Ovary (tissue), 9 donors: ENCODE data around the gene GLYATL2. TPM values are rescaled to one million over a fixed set of nuclear protein-coding genes. Genes with fewer than 3 reads are reported as not detected.

ENCODE experiments used
- DNase-seq, 5 donors: peaks; one replicate each; pipeline ENCODE4 v3.0.0-alpha.2; 2019 to 2020
- H3K27ac ChIP-seq, 2 donors: fragments of 200-600 bp; one replicate each; pipeline versions ENCODE4 v1.5.1 to v1.8.0; 2019 to 2022
- H3K27me3 ChIP-seq: fragments of 200-600 bp; one replicate; pipeline ENCODE4 v1.8.0; 2022
- H3K36me3 ChIP-seq: fragments of 200-600 bp; sonication (generic); one replicate; pipeline ENCODE4 v1.5.1; 2019
- H3K4me1 ChIP-seq: one replicate; pipeline ENCODE4 v1.8.1; 2013; ENCODE audit warnings: mild to moderate bottlenecking, moderate library complexity; ENCODE audit not compliant: insufficient read depth
- H3K4me3 ChIP-seq: fragments of 200-600 bp; sonication (generic); one replicate; pipeline ENCODE4 v1.5.1; 2017
- H3K9me3 ChIP-seq, 2 donors: fragments of 200-600 bp in 1 of 2; sonication (generic) in 1 of 2; one replicate each; pipeline versions ENCODE4 v1.5.1 to v1.8.1; 2013 to 2019; ENCODE audit warnings: mild to moderate bottlenecking in 1 of 2, moderate library complexity in 1 of 2
- EP300 ChIP-seq: sonication (generic); formaldehyde crosslinking; IDR thresholded peaks from one replicate; pipeline ENCODE4 v1.6.1; 2017; ENCODE audit warnings: antibody characterized with exemption
- POLR2A ChIP-seq: fragments of 450-650 bp; IDR thresholded peaks from one replicate; pipeline ENCODE4 v1.6.1; 2017; ENCODE audit warnings: antibody characterized with exemption, mild to moderate bottlenecking, moderate library complexity
- WGBS, 3 donors: extraction: QIAGEN DNeasy Blood & Tissue Kit in 1 of 3; methylation state at CpG; one replicate each; pipeline versions ENCODE4 v1.1.5 to v1.1.7; 2013 to 2017; 5-methylcytosine and 5-hydroxymethylcytosine counted together
- intact Hi-C, 4 donors: fragments of 100-400 bp; cut with DNase I; formaldehyde crosslinking; loops; one replicate each; pipeline versions ENCODE4 v1.11.0 to v1.15.1; 2022 to 2023
- polyA plus RNA-seq, 2 donors: library from polyadenylated mRNA; stranded (reverse); fragments of 200-250 nt in 1 of 2; fragments of 350-450 nt in 1 of 2; fragmentation: Illumina TruSeq in 1 of 2; extraction: RNeasy Lipid Tissue Mini Kit (QIAGEN cat#74804) in 1 of 2; gene quantifications; one replicate each; pipeline ENCODE4 v1.2.3, GENCODE V29; 2013 to 2014
- total RNA-seq, 7 donors: library from RNA; depleted of rRNA in 2 of 7; stranded (reverse); fragments of >200 nt in 2 of 7; fragmentation: NEBNext Ultra II Directional in 3 of 7; extraction: Animal tissue kit (Norgen Biotek cat#: 25700) in 3 of 7; gene quantifications; one replicate each; pipeline versions ENCODE4 v1.1.0 to v1.2.4, GENCODE V29; 2016 to 2023
- TF ChIP-seq, protein P1 (sequence below), 3 donors: fragments of 450-650 bp in 2 of 3; fragments of 200-600 bp in 1 of 3; IDR thresholded peaks; one replicate each; pipeline versions ENCODE4 v1.5.1 to v1.8.0; 2016 to 2022; ENCODE audit warnings: antibody characterized with exemption in 3 of 3, mild to moderate bottlenecking in 1 of 3
- donor health status: DM: no; HTN: no; CAD: no; lungs with moderate emphysema.
- donor health status: DM: no; HTN: no; CAD: no.
- donor health status: Bipolar disorder and iron deficiency.
- donor health status: DM: yes; HTN: yes; CAD: no.
- donor health status: DM: no; HTN: no; CAD: no.
- donor health status: DM: yes; HTN: yes; CAD: no.

GLYATL2 gene
- total and polyA plus RNA-seq, 9 donors = not detected

DNA sequence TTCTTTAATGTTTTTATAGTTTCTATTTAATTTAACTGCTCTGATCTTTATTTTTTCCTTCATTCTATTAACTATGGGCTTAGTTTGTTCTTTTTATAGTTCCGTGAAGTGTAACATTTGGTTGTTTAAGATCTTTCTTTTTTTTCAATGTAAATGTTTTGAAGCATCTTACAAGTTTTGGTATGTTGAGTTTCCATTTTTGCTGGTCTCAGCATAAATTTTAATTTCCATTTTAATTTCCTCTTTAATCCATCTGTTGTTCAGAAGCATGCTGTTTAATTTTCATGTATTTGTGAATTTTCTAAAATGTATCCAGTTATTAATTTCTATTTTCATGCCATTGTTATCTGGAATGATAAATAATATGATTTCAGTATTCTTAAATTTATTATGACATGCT, 17.0 kb upstream of the GLYATL2 start:
- 85 to 89% (median 85%) methylated on average over 1 of the region's 1 CpG for WGBS, 3 donors
- H3K9me3 ChIP-seq = no peaks in the 10 kb centered on the region
- TF ChIP-seq POLR2A = no peak
- no peak for TF ChIP-seq EP300
- TF ChIP-seq, protein P1, sequence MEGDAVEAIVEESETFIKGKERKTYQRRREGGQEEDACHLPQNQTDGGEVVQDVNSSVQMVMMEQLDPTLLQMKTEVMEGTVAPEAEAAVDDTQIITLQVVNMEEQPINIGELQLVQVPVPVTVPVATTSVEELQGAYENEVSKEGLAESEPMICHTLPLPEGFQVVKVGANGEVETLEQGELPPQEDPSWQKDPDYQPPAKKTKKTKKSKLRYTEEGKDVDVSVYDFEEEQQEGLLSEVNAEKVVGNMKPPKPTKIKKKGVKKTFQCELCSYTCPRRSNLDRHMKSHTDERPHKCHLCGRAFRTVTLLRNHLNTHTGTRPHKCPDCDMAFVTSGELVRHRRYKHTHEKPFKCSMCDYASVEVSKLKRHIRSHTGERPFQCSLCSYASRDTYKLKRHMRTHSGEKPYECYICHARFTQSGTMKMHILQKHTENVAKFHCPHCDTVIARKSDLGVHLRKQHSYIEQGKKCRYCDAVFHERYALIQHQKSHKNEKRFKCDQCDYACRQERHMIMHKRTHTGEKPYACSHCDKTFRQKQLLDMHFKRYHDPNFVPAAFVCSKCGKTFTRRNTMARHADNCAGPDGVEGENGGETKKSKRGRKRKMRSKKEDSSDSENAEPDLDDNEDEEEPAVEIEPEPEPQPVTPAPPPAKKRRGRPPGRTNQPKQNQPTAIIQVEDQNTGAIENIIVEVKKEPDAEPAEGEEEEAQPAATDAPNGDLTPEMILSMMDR (IDR thresholded peaks at IDR 0.05) = no peak

DNA sequence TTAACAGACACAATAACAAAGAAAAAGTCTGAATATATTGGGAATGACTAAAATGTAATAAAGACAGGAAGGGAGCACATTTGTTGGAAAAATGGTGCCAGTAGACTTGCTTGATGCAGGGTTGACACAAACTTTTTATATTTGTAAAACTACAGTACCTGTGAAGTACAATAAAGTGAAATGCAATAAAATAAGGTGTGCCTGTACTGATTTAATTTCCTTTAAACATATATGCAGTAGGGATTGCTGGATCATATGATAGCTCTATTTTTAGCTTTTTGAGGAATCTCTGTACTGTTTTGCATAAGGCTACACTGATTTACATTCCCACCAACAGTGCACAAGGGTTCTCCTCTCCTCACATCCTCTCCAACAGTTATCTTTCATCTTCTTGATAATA, 12.3 kb upstream of the GLYATL2 start:
- Histone ChIP-seq H3K9me3 (no peaks in the 10 kb centered on the region), H3K27me3 (no peaks in the 10 kb centered on the region), H3K4me3 (no peak overlapping the region), H3K27ac (no peak overlapping the region), H3K4me1 (no peaks in the 10 kb centered on the region), H3K36me3 (no peaks in the 10 kb centered on the region)
- no peak for DNase-seq
- TF ChIP-seq, protein P1 (IDR thresholded peaks at IDR 0.05) = no peak
- TF ChIP-seq POLR2A (no peak), EP300 (no peak)
- intact Hi-C loops = no loop called here

More for the DNA sequence above, 17.0 kb upstream of the GLYATL2 start:
- Histone ChIP-seq H3K4me3 (no peak overlapping the region), H3K27ac (no peak overlapping the region), H3K36me3 (no peaks in the 10 kb centered on the region), H3K4me1 (no peaks in the 10 kb centered on the region), H3K27me3 (no peaks in the 10 kb centered on the region)
- DNase-seq = no peak
- intact Hi-C loops = no loop called here

DNA sequence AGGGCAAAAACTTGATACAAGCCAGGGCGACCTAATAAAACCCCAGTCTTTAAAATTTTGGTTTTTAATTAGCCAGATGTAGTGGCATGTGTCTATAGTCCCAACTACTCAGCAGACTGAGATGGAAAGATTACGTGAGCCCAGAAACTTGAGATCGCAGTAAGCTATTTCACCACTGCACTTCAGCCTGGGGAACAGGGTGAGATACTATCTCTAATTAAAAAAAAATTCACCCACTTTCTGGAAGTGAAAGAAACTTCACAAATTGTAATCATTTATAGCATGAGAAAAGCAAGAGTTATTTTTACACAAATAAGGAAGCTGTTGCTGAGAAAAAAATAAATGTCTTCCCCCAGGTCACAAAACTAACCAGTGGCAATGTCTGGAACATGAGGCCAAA, 882 bp upstream of the GLYATL2 start:
- TF ChIP-seq POLR2A = no peak
- TF ChIP-seq, protein P1 (IDR thresholded peaks at IDR 0.05) = no peak
- TF ChIP-seq EP300 = no peak
- no peaks in the 10 kb centered on the region for H3K4me1 ChIP-seq
- no peak for DNase-seq
- 81 to 83% (median 81%) methylated on average over 3 of the region's 3 CpGs for WGBS, 3 donors
- H3K9me3 ChIP-seq = no peaks in the 10 kb centered on the region
- H3K4me3 ChIP-seq = no peak overlapping the region
- no peak overlapping the region for H3K27ac ChIP-seq
- H3K36me3 ChIP-seq = no peaks in the 10 kb centered on the region
- intact Hi-C loops = no loop called here
- no peaks in the 10 kb centered on the region for H3K27me3 ChIP-seq

DNA sequence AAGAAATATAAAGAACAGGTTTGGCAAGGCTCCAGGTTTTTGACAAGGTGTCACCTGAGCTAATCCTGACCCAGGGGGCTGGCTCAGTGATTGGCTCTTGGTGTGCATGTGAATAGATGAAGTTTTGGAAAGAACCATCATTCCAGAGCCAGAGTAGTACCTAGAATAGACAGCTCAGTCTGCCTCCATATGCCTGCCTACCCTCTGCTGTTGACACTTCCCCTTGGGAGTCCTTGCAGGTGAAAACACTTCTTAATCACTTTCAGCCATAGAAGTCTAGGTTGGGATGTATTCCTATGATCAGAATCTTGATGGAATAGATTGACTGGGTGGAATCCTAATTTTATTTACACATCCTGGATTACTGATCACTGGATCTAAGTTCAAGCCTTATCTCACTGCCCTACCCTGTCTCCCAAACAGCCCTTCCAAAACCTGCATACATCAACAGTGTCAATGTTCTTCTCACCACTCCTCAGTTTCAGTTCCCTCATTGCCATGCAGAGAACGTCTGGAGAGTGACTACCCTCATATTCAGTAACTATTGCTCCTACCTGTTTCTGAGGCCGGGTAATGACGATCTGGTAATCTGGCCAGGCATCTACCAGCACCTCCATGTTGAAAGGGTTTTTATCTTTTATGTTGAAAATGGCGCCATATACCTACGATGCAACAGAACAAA, 6.7 kb downstream of the GLYATL2 start:
- H3K4me1 ChIP-seq = no peaks in the 10 kb centered on the region
- 83 to 91% (median 86%) methylated on average over 5 of the region's 5 CpGs for WGBS, 3 donors

More for the DNA sequence above, 6.7 kb downstream of the GLYATL2 start:
- Histone ChIP-seq H3K27me3 (no peaks in the 10 kb centered on the region), H3K36me3 (no peaks in the 10 kb centered on the region), H3K27ac (no peak overlapping the region), H3K9me3 (no peaks in the 10 kb centered on the region), H3K4me3 (no peak overlapping the region)
- DNase-seq = no peak
- intact Hi-C loops = no loop called here
- no peak for TF ChIP-seq POLR2A
- TF ChIP-seq, protein P1 (IDR thresholded peaks at IDR 0.05) = no peak
- TF ChIP-seq EP300 = no peak
